OCI-LY3 (cell line): ENCODE results near the gene LEMD1.

ENCODE experiments used
- EZH2phosphoT487 ChIP-seq: fragments of 200-600 bp; shearing (Covaris generic); IDR thresholded peaks from 2 replicates; pipeline ENCODE4 v1.6.1; 2018; ENCODE audit warnings: antibody characterized with exemption, mixed run types, low read depth
- TF ChIP-seq, protein P1 (sequence below): fragments of 200-600, 300-600 bp; sonication (generic); IDR thresholded peaks from 2 replicates; pipeline ENCODE4 v1.5.1; 2014; ENCODE audit warnings: antibody characterized with exemption, low read length, low read depth

GRCh38 chr1:205355075-205355453 is 66.8 kb downstream of the LEMD1 start:
- TF ChIP-seq, protein P1, sequence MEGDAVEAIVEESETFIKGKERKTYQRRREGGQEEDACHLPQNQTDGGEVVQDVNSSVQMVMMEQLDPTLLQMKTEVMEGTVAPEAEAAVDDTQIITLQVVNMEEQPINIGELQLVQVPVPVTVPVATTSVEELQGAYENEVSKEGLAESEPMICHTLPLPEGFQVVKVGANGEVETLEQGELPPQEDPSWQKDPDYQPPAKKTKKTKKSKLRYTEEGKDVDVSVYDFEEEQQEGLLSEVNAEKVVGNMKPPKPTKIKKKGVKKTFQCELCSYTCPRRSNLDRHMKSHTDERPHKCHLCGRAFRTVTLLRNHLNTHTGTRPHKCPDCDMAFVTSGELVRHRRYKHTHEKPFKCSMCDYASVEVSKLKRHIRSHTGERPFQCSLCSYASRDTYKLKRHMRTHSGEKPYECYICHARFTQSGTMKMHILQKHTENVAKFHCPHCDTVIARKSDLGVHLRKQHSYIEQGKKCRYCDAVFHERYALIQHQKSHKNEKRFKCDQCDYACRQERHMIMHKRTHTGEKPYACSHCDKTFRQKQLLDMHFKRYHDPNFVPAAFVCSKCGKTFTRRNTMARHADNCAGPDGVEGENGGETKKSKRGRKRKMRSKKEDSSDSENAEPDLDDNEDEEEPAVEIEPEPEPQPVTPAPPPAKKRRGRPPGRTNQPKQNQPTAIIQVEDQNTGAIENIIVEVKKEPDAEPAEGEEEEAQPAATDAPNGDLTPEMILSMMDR, result no peak
- no peak for TF ChIP-seq EZH2phosphoT487
